PC-9 (cell line): ENCODE data around the gene CCR6.

Experiments
- CTCF ChIP-seq: fragments of 200-600 bp; sonication (generic); conservative IDR thresholded peaks from 2 replicates; pipeline ENCODE4 v1.6.1; 2017; ENCODE audit warnings: mixed run types, antibody characterized with exemption, mild to moderate bottlenecking, moderate library complexity
- EZH2 ChIP-seq: fragments of 200-600 bp; sonication (generic); IDR thresholded peaks from 2 replicates; pipeline ENCODE4 v1.8.0; 2017; ENCODE audit warnings: antibody characterized with exemption, low read depth

- no peak for TF ChIP-seq EZH2
- no peak for TF ChIP-seq CTCF
Observed at GRCh38 chr6:167091026-167091804, 31.7 kb upstream of the CCR6 start.
